HG03565 (cell line): ENCODE measurements around the gene PRC1.

Experiments used
- ATAC-seq: cut with Tn5 transposase; IDR thresholded peaks from one replicate; pipeline ENCODE4 v1.9.1; 2021; ENCODE audit warnings: mild to moderate bottlenecking, moderate library complexity; ENCODE audit not compliant: unreplicated experiment

Gene PRC1

DNA sequence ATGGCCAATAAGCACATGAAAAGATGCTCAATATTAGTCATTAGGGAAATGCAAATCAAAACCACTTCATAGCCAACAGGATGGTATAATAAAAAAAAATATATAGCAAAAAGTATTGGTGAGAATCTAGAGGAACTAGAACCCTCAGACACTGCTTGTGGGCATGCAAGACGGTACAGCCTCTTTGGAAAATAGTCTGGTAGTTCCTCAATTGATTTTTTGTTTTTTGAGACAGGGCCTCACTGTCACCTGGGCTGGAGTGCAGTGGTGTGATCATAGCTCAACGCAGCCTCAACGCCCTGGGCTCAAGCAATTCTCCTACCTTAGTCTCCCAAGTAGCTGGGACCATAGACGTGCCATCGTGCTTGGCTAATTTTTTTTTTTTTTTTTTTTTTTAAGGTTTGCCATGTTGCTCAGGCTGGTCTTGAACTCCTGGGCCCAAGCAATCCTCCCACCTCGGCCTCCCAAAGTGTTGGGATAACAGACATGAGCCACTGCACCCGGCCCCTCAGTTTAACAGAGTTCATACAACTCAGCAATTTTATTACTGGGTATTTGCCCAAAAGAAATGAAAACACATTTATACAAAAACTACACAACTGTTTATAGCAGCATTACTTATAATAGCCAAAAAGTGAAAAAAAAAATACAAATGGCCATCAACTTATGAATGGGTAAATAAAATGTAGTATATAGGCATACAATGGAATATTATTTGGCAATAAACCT, 5.1 kb downstream of the PRC1 start:
- ATAC-seq, result no peak

DNA sequence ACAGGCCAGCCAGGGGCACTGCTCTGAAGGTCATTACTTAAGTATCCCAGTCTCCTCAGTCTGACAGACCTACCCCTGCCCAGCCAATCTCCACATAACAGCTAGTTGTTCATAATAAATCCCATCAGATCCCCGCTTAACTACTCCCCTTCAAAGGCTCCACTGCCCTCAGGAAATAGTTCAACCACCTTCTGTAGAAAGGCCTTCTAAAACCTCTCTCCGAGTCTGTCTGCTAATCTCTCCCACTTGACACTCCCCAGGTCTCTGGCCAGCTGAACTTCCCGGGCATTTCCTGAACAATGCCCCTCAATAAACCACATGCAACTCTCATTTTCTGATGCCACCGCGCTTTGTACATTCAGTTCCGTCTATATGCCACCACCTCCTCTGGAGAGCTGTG, 6.0 kb downstream of the PRC1 start:
- ATAC-seq, result no peak

DNA sequence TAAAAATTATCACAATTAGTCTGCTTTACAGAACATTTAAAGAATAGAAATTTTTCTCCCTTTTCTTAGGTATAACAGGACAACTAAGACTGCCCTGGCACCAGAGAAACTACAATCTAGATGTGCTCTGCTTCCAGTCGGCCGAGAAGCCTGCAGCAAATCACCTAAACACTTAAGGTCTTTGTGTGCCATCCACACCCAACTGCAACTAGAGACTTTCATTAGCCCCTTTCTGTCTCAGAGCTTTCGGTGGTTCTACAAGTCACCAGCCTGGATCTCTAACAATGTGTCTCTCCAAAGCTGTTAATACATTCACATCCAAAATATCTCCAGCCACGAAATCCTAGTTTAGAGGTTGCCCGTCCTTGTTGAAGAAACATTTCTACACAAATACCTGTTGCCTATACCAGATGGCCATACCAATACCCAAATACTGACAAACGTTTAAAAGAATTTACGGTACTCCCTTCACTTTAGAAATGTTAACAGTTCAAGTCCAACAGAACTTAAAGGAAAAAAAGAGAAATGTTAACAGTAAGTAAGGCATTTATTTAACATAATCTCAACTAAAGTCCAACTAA, 6.7 kb downstream of the PRC1 start:
- ATAC-seq, result no peak

DNA sequence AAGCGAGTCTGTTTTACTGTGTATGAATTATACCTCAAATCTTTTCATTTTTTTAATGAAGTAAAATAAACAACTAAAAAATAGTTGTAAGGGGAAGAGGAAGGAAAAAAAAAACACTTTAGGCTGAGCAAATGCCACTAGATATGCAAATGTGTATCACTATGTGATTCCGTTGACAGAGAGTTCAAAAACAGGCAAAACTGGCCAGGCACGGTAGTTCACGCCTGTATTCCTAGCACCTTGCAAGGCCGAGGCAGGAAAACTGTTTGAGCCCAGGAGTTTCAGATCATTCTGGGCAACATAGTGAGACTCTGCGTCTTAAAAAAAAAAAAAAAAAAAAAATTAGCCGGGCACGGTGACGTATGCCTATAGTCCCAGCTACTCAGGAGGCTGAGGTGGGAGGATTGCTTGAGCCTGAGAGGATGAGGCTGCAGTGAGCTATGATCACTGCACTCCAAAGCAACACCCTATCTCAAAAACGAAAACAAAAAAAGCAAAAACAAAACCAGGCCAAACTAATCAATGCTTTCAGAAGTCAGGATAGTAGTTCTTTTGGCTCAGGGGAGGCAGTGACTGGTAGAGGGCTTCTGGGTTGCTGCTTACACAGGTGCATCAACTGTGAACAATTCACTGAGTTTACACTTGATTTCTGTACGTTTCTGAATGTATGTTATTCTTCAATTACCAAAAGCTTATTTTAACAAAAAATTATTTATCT, 7.4 kb downstream of the PRC1 start:
- peak; percentile 57 for ATAC-seq

DNA sequence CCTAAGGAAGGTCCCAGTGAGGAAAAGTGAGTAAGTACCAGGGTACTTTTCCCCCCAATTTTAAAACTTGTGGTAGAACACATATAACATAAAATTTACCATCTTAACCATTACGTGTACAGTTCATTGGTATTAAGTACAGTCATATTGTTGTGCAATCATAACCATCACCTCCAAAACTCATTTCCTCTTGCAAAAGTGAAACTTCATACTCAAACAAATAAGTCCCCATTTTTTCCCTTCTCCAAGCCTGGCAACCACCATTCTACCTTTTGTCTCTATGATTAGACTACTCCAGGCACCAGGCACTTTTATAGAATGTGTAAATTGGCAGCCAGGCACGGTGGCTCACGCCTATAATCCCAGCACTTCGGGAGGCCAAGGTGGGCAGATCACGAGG, 12.2 kb downstream of the PRC1 start:
- ATAC-seq, result peak; percentile 39

DNA sequence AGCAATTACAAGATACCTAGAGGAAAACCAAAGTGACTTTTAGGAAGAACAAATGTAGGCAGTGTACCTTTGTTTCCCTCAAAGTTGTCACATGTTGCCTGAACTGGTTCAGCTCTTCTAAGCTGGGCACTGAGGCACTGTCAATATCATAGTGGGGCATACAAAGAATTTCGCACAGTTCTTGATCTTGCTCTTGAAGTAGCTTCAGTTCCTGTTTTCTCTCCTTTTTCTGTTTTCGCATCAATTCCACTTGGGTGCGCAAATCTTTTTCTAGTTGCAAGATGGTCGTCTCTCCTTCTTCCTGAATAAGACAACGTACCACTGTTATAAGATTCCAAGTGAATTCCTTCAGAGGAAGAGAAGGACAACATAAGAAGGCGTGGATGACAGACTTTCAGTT, 12.7 kb downstream of the PRC1 start:
- peak; percentile 58 for ATAC-seq

DNA sequence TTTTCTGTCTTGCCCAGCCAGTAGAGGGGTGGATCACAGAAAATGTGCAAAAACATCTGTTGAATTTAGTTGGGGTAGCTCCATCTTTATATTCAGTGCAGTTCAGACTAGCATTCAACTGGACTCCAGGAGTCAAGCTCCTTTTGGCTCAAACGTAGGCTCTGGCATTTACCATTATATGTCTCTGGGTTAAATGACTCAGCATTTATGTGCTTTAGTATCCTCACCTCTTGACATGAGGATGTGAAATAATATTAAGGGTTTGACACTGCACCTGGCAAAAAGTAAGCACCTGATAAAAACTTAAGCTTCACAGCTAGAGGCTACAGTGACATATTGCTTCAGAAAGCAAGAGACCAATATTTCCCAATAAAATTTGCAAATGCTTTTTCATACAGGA, 14.8 kb downstream of the PRC1 start:
- ATAC-seq, result no peak

DNA sequence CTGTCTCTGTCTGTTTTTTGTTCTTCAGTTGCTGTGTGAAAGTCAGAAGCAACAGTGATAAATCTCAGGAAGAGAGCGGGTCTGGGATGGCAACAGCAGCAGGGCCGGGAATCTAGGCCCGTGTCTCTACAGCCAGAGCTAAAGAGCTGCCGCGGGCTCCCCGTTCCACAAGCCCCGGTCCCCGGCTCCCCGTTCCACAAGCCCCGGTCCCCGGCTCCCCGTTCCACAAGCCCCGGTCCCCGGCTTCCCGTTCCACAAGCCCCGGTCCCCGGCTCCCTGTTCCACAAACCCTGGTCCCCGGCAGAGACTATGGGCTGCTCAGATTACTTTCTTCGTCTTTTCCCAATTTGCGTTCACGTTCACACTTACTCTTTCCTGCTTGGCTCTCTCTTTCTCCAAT, 20.1 kb downstream of the PRC1 start:
- ATAC-seq, result no peak

DNA sequence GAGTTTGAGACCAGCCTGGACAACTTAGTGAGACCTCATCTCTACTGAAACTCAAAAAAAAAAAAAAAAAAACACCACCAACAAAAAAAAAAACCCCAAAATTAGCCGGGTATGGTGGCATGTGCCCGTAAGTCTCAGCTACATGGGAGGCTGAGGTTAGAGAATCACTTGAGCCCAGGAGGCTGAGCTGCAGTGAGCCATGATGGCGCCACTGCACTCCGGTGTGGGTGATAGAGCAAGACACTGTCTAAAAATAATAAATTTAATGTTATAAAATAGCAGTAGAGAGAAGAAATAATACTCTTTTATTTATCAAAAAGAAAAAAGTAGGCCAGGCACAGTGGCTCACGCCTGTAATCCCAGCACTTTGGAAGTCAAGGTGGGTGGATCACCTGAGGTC, 22.2 kb downstream of the PRC1 start:
- ATAC-seq, result no peak

DNA sequence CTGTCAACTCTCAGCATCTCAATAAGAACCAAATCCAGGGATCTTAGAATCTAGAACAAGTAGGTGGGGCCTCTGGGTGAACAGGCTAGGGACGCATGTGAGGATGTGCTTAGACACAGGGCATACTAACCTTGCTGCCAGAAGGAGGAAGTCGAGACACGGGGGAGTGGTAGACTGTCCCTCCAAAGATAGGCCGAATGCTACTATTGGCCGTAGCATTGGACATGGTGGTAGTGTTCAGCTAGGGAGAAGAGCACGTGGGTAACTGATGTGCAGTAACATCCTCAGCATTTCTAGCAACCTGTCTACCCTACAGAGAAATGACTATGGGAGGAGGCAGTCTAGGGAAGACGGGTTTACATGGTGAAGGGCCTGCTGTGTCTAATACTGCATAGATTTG, 24.1 kb downstream of the PRC1 start:
- ATAC-seq, result no peak

DNA sequence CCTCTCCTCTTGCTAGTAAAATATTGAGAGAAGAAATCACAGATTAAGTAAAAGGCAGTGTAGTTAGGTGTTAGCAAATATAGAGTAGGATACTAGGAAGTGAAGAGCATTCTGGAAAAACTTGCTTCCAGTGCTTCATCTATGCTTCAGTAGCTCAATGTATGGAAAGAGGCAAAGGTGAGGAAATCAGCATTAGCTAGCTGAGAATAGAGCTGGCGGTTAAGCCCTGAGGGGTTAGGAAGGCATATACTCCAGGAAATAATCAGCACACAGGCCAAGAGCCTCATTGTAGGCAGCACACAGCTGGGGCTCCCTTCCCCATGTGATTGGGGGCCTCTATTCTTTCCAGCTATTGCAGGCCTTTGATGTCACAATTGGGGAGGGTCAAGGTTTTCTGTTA, 25.9 kb downstream of the PRC1 start:
- ATAC-seq, result no peak

DNA sequence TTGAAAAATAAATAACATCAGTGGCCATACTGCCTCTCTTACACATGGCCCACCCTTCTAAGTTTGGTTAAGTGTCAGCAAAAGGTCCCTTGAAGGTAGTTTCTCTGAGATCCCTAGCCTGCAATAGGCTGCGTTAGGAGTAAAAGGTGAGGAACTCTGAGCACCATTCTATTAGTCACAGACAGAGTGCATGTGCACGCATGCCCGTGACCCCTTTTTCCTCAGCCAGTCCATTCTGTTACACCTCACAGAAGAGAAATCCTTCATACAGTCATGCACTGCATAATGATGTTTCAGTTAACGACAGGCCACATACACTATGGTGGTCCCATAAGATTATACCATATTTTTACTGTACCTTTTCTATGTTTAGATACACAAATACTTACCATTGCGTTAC, 27.1 kb downstream of the PRC1 start:
- ATAC-seq, result no peak

DNA sequence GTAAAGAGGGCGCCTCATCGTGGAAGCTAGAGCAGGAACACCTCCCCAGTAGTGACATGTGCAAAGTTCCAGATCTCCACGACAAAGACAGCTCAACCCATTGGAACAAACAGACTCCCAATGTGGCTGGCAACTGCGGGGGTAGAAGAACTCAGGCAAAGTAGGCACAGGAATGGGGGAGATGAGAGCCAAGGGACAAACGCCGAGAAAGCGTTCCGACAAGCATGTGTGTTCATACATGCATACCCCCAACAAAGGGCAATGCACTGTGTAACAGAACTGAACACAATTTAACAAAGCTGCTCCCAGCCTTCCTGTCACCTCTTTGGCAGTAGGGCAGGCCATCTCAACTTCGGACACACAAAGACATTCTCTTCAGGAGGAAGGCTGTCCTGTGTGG, 28.1 kb downstream of the PRC1 start:
- no peak for ATAC-seq

DNA sequence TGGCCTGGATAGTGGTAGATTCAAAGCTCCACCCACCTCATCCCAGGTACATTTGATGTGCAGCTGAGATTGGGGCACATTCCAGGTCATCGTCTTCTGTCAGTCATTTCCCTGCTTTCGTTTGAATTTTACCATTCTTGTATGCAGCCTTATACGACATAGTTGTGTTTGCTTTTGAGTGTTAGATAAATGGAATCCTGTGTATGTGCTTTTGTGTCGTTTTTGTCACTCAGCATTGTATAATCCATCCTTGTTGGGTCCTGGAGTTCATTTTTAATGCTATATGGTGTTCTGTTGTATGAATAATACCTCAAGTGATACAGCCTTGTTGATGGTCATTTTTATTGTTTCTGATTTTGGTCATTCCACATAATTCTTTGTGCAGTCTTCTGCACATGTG, 32.3 kb downstream of the PRC1 start:
- ATAC-seq, result no peak

DNA sequence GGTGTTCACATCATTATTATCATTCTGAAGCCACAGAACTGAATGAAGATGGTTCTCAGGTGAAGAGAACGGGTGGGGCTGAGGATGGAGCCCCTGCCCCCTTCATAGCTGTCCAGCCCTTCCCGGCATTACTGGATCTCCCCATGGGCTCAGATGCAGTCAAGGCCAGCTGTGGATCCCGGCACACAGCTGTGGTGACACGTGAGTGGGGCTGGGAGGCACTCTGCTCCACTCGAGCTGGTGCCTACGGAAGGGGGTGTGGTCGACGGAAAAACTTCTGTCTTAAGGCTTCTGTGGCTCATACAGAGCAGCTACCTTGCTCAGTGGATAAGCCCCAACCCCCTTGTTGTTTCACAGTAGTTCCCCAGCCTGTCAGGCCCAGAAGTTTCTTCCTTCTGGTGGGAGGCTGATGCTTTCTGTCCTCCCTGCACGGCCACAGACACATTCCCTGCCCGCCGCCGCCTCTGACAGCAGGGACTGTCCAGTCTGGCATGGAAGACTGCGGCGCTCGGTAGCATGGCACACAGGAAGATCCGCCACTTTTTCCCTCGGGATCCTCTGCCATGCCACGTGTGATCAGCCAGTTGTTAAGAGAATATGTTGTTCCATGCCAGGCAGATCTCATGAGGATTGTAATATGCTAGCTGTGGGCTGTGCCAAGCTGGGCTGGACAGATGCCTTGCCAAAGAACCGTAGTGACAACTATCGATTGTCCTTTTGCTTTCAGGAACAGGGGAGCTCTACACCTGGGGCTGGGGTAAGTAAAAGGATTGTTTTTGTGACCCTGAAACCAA, 33.8 kb downstream of the PRC1 start:
- no peak for ATAC-seq

DNA sequence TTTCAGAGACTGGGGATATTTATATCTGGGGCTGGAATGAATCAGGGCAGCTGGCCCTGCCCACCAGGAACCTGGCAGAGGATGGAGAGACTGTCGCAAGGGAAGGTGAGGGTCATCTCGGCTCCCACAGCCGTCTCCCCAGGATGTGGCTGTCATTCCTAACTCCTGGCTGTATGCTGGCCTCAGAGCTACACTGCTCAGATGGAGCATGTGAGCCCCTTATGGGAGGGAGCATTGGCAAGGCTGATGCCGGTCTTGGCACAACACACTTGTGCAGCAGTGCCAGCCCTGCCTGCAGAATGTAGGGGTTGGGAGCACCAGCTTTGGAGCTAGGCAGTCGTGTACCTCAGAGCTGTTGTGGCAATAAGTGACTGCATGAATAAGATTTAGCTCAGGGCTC, 34.4 kb downstream of the PRC1 start:
- no peak for ATAC-seq

DNA sequence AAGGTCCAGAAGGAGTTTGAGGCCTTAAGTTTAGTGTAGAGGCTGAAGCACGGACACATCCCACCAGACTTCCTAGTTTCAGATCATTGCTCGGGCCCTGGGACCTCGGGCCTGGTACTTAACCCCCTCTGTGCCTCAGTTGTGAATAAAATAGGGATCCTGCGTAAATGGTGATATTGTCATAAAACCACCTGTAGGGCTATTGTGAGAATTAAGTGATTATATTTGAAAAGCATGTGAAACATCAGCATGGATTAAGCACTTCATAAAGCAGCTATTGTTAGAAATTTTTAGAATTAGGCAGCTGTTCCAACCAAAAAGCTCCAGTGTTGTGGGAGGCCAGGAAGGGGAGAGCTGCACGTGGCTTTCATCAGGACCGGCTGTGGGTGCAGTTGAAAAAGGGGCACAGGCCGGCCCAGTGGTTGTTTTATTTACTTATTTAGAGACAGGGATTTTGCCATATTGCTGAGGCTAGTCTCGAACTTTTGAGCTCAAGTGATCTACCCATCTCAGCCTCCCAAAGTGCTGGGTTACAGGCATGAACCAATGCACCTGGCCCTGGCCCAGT, 35.2 kb downstream of the PRC1 start:
- ATAC-seq, result no peak

DNA sequence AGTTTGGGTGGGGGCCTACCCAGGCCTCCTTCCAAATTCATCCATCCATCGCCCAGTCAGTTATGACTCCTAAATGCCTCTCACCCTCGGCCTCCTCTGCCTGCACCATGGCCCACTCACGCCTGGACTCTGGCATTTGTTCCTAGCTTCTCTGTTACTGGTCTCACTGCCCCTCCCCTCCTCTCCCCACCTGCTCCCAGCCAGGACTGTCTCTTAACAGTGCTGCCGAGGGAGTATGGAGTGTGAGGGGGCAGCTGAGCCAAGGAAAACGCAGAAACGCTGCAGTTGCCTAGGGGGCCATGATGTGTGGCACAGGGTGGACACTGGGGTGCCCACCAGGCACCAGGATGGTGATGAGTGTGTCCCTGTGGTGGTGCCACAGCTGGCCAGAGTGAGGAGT, 36.5 kb downstream of the PRC1 start:
- no peak for ATAC-seq

DNA sequence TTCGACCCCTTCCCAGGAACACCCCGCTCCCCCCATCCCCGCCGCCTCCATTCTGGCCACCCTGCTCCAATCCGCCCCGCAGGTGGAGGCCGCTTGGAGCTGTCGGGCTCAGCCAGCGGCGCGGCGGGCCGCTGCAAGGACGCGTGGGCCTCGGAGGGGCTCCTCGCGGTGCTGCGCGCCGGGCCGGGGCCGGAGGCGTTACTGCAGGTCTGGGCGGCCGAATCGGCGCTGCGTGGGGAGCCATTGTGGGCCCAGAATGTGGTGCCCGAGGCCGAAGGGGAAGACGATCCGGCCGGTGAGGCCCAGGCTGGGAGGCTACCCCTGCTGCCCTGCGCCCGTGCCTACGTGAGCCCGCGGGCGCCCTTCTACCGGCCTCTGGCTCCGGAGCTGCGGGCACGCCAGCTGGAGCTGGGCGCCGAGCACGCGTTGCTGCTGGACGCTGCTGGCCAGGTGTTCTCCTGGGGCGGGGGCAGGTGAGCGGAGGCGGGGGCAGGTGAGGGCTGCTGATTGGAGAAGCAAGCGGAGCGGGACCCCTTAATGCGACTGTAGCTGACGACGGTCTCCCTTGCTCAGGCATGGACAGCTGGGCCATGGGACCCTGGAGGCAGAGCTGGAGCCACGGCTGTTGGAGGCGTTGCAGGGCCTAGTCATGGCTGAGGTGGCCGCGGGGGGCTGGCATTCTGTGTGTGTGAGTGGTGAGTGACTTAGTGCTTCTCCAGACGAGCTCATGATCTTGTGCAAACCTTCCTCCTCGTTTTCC, 37.1 kb downstream of the PRC1 start:
- ATAC-seq, result no peak

DNA sequence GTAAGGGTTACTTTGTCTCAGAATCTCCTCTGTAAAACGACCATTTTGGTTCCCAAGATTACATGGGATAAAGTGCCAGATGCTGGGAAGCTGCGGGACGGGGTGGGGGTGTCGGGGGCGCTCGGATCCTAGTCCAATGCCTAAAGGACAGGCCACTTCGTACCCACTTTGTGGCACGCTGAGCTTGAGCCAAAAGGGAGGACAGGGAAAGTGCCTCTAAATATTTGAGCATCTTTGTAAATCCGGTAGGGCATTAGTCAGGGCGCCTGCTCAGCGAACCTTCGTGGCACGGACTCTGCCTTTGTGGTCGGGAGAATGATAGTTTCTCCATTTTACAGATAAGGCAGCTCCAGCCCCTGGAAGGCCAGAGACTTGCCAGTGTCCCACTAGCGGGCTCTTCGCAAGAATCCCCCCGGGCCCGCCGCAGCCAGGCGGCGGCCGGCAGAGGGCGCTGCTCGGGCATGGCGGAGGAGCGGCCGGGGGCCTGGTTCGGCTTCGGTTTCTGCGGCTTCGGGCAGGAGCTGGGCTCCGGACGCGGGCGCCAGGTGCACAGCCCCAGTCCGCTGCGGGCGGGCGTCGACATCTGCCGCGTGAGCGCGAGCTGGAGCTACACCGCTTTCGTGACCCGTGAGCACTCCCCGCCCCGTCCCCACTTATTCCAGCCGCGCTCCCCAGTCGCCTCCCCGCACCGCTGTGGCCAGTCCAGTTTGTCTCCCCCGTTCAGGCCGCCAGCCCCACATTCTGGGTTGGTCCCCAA, 37.9 kb downstream of the PRC1 start:
- no peak for ATAC-seq
